Stimulated activated CD8-positive, alpha-beta memory T cell treated with anti-CD3 and anti-CD28 coated beads, Interleukin-2, amount 100 ng/mL, for 1 hour (primary cell): ENCODE data around the gene STK32C.

Experiments
- DNase-seq, 2 donors: peaks; one replicate each; pipeline ENCODE4 v3.0.0-alpha.2; 2020; ENCODE audit warnings: low read depth in 2 of 2

STK32C gene

DNA sequence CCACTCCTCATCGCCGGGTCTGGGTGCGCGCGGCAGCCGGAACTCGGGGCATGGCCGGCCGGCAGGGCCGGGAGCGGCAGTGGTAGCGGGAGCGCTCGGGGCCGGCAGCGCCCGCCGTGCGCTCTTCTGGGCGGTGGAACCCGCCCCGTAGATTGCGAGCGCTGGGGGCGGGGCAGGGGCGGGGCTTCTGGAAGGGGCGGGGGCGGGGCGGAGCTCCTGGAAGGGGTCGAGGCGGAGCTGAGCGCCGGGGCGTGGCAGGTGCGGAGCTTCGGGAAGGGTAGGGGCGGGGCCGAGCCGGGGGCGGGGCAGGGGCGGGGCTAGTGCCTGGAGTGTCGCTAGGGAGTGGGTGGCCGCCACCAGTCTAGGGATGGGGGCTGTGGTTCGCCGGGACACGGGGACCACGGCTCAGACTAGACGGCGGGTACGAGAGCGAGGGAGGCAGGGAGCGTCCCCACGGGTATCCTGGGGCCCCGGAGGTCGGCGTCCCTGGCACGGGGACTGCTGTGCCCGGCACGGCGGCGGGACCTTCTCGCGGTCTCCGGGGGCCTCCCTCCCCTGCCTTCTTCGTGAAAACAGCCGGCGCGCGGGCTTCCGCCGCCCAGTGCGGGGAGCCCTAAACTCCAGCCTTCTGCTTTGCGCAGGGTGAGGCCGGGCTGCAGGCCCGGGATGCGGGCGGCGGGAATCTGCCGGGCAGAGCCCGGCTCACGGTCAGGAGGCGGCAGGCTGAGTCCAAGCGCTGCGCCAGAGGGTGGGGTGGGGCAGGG is at the start of gene STK32C:
Gene STK32C (minus strand): TSS at position 128 of the 764 bp plus-strand sequence. CDS start 117 bp downstream, at position 11.
- peak; percentile 79 to 88 for DNase-seq

DNA sequence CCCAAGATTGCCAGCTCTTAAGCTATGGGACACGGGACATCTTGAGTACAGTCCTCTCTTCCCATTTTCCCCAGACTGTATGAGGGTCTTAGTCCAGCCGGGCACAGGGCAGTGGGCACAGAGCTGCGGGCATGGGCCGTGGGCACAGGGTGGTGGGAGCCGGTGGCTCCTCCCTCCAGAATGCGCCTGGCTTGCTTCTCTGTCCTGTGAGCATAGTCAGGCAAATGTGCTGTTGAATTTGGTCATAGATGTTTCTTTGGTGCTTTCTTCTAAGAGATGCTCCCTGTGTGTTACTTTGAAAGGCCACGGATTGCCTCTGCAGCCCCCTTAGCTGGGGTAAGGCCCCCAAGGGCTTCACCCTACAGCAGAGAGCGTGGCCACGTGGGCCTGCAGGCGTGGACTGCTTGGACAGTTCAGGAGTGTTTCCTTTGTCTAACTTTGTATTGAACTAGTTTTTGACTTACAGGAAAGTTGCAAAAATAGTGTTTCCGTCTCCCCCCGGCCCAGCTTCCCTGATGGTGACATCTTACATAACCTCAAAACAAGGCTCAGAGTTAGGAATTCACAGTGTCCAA is 49.0 kb upstream of the STK32C start:
- DNase-seq, result no peak

DNA sequence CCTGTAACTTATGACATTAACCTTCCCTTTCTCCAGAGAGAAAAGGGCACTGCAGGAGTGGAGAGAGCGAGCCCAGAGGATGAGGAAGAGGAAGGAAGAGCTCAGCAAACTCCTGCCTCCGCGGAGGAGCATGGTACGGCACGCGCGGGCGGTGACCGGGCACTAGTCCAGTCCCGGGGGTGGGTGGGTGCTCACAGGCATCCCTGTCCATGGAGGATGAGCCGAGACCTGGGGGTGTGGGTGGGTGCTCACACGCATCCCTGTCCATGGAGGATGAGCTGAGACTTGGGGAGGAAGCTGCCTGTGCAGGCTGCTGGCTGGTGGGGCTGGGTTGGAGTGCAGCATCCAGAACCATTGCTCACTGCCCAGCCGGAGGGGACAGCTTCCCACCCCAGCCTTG is 48.0 kb upstream of the STK32C start:
- DNase-seq, result no peak

DNA sequence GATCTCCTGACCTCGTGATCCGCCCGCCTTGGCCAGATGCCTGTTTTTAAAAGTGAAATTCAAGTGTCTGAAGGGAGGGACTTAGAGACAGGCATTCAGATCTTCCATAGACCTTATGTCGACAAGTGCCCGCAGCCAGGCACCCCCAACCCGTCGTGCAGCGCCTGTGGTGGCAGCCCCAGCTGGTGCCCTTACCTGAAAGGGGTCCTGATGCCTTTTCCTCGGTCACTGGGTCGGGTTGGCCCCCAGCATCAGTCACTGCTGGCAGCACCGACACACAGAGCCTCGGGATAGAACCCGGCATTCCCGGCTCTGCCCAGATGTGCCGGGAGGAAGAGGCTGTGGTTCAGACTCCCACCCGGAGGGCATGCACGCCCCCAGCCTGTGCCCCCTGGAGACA is 47.5 kb upstream of the STK32C start:
- no peak for DNase-seq

DNA sequence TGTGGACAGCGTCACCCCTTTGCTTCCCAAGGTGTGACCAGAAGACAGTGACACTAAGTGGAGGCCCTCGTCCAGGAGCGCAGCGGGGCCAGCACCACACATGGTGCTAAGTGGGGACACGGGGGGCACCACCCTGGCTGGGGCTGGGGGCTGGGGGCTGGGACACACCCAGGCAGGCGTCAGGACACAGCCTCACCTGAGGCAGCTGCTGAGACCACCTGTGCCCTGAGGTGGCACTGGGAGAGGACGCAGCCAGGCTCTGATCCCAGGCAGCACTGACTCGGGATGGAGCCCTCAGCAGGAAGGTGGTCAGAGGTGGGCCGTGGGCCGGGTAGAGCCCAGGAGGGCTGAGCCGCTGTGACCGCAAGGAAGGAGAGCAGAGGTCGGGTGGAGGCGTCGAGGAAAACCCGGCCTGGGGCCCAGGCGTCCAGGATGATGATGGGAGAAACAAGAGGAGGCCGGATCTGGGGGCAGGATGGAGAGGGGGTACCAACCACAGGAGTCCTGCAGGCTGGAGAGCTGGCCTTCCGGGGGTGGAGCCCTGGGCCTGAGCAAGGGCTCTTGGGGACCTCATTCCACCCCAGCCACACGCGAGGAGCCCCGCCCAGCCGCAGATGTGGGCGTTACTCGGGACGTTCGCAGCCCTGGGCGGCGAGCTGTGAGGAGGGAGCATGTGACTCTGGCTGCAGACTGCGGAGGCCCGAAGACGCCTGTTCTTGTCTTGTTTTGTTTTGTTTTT is 46.8 kb upstream of the STK32C start:
- no peak for DNase-seq

DNA sequence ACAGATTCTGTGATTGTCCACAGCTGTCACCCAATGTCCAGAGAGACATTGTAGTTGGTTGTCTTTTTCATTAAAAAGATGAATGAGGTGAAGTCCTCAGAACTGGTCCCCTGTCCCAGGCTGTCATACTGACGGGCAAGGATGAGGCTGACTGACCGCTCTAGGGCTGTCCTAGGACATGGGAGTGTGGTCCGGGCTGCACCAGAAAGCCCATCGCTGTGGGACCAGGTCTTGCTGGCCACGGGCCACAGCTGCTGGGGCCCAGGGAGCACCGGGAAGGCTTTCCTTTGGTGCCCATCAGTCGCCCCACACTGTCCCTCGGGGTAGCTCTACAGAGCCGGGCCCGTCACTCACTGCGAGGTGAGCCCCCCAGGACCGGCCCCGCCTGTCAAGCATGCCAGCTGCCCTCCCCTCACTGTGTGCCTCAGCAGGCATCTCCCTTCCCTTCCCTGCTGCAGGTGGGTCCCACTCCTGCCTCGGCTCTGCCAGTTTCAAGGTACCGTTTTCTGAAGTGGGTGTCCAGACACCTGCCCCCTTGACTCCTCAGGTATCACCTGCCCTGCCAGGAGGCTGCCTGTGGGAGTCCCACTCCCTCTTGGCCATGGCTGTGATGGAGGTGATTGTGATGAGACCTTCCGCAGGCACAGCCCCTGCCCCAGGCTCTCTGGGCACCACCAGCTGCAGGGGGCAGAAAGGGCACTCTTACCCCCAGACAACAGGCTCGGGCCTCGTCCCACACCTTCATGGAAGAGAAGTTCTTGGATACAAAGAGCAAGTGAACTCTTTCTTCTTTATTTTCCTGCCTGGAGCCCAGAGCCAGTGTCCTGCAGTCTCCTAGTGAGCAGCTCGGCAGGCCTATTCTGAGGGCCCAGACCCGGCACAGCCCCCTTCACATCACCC is 46.0 kb upstream of the STK32C start:
- no peak for DNase-seq

DNA sequence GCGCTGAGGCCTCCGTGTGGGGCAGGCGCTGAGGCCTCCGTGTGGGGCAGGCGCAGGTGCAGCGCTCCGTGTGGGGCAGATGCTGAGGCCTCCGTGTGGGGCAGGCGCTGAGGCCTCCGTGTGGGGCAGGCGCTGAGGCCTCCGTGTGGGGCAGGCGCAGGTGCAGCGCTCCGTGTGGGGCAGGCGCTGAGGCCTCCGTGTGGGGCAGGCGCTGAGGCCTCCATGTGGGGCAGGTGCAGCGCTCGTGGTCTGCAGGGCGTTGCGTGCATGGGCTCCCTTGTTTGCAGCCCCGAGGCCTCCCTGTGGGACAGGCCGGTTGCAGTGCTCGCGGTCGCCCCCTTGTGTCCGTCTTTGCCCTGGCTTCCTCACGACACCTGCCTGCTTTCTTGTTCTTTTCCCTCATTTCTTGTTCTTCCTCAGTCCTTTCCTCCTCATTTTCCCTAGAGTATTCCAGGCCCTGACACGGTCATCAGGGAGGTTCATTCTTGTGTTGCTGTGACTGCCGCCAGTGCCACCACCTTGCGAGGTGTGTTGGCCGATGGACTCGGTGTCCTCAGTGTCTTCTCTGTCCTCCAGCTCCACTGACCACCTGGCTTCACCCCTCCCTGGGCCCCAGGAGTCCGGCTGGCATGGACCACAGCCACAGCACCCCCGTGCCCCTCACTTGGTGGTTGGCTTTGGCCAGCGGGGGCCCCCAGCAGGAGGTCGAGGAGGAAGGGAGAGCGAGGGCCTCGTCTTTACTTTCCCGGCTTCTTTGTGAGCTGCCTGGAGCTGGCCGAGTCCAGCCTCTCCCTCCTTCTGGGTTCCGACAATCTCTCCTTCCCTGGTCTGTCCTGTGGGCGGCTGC is 44.9 kb upstream of the STK32C start:
- peak; percentile 43 to 52 for DNase-seq

DNA sequence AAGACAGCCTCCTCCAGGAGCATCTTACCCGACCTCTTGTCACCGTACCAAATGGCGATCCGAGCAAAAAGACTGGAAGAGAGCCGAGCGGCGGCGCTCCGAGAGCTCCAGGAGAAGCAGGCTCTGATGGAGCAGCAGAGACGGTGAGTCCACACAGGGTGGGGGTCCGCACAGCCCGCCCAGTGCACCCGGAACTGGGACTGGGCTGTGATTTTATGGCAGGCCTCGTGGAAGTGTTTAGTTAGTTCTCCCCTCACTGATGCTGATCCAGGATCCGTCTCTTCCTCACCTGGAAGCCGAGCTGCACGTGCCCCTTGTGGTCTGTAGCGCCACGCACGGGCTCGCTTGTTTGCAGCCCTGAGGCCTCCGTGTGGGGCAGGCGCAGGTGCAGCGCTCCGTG is 43.9 kb upstream of the STK32C start:
- no peak for DNase-seq

DNA sequence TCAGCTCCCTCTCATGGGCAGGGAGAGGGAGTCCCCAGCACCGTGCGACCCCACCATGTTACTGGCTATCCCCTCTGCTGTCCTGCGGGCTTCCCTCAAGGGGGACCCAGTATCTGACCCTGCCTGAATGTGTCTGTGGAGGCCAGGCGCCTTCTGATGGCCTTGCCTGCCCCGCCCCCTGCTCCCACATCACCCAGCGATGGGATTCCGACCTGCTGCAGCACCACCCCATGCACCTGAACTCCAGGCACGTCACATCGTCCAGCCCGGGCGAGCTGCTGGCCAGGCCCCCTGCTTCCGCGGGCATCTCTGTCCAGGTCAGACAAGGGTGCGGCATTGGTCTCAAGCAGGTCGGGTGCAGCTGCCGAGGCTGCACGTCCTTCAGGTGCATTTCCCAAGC is 43.2 kb upstream of the STK32C start:
- DNase-seq, result no peak

DNA sequence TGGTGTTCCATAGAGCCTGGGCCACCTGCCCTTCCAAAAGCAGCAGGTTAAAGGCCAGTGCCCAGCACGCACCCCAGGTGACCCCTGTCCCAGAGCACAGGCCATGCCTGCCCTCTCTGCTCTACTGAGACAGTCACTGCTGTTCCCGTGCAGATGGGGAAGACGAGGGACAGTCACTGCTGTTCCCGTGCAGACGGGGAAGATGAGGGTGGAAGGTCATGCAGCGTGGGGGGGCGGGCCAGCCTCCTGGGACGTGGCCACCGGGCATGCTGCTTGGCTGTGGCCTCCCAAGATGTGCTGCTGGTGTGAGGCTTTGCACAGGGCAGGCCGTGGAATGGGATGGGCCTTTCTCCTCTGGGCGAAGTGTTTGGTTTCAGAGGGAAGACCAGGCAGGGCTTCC is 42.6 kb upstream of the STK32C start:
- DNase-seq, result no peak

DNA sequence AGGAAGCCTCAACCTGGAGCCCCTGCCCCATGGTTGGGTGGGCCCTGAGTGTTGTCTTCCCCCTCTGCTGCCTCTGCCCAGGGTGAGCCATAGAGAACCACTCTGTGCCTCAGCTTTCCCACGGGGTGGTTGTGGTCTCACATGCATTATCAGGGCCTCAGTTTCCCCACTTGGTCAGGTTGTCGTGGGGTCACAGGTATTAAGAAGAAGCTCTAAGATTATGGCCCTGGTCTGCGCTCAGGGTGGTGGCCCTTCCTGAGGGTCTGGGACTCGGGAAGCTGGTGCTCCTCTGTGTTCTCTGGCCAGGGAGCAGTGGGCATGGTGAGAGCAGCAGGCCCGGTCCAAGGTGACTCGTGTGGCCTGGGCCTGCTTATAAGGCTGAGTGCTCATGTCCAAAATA is 42.0 kb upstream of the STK32C start:
- no peak for DNase-seq

DNA sequence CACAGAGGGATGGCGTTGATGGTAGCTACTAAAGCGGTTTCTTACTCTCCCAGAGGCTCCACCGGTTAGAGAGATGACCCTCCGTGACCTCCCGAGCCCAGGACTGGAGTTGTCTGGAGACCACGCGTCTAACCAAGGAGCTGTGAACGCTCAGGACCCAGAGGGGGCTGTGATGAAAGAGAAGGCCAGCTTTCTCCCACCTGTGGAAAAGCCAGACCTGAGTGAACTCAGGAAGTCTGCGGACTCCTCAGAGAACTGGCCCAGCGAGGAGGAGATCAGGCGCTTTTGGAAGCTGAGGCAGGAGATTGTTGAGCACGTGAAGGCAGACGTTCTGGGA is 40.1 kb upstream of the STK32C start:
- DNase-seq, result no peak

DNA sequence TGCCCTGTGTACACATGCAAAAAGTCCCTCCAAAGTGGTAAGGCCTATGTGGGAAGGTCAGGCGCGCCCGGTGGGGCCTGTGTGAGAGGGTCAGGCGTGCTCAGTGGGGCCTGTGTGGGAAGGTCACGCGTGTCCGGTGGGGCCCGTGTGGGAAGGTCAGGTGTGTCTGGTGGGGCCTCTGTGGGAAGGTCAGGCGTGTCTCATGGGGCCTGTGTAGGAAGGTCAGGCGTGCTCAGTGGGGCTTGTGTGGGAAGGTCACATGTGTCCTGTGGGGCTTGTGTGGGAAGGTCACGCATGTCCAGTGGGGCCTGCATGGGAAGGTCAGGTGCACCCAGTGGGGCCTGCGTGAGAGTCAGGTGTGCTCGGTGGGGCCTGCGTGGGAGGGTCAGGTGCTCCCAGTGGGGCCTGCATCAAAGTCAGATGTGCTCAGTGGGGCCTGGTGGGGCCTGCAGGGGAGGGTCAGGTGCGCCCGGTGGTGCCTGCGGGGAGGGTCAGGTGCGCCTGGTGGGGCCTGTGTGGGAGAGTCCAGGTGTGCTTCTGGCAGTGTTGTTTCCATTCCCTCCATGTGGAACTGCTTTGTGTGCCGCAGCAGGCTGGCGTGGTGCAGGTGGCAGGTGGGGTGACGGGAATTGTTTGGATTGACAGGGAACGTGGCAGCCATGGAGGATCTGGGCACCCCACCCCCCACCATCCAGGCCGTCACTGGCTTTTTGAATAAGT is 39.6 kb upstream of the STK32C start:
- no peak for DNase-seq

DNA sequence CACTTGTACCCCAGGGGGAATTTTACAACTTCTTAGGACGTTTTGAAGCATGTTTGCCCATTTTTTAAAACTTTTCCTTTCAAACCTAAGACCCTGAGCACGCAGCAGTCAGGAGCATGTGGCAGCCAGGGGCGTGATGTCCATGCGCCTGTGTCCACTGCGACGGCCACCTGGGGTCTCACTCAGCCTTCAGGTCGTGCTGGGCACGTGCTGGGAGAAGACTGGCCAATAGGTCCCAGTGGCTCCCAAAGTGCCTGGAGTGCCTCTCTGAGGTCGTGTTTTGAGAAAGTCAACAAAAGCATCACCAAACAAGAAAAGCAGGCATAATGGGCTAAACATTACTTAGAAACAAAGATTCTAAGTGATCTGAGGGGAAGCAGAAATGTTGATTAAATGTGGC is 39.1 kb upstream of the STK32C start:
- DNase-seq, result no peak

DNA sequence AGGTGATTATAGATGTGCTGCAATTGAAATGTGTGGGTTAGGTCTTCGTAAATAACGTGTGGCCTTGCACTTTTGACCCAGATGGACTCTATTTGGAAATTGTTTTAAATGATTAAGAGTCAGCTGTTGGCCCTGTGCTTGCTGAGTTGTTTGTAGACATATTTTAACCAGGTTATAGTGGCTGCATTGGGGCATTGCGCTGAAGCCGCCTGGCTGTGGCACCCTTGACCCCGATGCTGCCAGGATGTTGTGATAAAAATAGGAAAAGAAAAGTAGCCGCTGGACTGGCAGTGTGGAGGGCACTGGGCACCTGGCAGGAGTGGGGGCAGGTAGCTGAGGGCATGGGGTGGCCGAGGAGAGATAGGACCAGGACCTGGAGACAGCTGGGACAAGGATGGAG is 37.6 kb upstream of the STK32C start:
- no peak for DNase-seq

DNA sequence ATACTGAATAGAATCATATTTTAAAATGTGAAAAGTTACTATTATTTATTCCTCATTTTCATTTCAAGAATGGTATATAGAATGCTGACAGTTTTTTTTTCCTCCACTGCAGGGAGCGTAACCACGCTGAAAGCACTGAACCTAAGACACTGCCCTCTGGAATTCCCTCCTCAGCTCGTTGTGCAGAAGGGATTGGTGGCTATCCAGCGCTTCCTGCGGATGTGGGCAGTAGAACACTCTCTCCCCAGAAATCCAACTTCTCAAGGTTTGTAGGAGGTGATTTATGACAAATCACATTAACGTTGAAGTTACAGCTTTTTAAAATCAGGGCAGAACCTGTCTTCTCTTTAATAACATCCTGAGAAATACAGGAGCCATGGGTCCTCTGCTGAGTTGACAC is 36.6 kb upstream of the STK32C start:
- no peak for DNase-seq

DNA sequence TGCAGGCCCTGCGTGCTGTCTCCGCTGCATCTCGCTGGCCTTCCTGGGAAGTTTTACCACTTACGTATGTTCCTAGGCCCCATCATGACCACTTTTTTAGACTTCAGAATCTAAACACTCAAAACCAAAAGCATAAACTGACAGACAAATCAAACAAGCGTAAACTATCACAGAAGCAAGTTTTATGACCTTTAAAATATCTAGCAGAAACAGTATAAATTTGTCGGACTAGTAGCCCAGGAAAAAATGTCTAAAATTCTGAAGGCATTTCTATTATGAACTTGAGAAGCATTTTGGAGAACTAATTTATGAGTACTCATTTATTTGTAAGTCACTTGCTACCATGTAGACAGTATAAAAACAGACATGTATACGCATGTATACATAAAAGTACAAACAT is 34.8 kb upstream of the STK32C start:
- no peak for DNase-seq

DNA sequence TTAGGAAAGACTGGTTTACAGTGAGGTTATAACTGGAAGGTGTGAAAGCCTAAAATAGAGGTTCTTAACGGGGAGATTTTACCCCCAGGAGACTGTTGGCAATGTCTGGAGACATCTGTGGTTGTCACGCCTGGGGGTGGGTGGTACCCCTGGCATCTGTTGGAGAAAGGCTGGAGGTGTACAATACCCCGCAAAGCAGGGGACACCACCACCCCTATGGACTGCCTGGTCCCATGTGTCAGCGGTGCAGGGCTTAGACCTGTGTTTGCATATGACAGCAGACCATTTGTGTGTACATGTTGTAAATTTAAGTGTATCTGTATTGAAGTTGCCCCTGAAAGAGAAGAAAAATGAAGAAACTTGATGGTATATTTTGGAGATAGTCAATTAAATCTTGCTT is 34.0 kb upstream of the STK32C start:
- DNase-seq, result no peak

DNA sequence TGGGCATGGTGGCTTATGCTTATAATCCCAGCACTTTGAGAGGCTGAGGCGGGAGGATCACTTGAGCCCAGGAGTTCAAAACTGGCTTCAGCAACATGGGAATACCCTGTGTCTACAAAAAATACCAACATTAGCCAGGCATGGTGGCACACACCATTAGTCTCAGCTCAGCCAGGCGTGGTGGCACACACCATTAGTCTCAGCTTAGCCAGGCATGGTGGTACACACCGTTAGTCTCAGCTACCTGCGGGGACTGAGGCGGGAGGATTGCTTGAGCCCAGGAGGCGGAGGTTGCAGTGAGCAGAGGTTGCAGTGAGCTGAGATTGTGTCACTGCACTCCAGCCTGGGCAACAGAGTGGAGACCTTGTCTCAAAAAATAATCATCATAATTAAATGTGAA is 33.3 kb upstream of the STK32C start:
- DNase-seq, result no peak

DNA sequence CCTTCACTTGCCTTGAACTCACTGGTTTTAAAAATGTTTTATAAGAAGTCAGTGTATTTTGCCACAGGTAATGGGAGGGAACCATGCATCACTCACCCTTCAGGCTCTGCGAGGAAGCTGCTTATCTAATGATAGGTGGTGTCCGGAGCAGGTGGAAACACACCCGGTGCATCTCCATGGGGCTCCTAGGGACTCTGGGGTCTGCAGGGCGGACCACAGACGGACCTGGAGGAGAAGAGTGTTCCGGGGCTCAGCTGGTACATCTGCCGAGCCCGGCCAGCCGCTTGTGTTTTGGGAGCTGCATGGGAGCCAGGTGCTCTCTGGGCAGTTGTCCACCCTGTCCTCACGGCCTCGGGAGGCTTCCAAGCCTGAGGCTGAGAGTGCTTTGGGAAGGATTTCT is 31.5 kb upstream of the STK32C start:
- no peak for DNase-seq

DNA sequence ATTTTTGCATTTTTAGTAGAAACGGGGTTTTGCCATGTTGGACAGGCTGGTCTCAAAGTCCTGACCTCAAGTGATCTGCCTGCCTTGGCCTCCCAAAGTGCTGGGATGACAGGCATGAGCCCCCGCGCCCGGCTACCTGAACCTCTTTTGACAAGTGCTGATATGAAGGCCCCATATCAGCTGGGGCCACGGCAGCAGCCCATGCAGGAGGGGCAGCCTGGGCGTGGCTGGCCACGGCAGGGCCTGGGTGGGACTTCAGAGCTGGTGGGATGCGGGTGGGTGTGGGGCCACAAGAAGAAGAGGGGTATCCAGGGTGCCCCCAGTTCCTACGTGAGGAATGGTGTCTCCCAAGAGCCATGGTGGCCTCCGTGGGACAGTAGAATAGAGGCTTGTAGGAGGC is 31.1 kb upstream of the STK32C start:
- DNase-seq, result no peak
